DMS53 treated with DMSO at 0.1 percent for 48 hours (cell line): Measurements from ENCODE around the gene KAT2A.

Source experiments
- DNase-seq: peaks from one replicate; lab custom pipeline; 2025; ENCODE audit not compliant: unreplicated experiment; lab: John Stamatoyannopoulos, UW

KAT2A gene

GRCh38 chr17:42116705-42117396 is 4.3 kb downstream of the KAT2A start:
- DNase-seq = peak; percentile 63

GRCh38 chr17:42114118-42114517 is 7.0 kb downstream of the KAT2A start:
- no peak for DNase-seq

GRCh38 chr17:42113293-42114069 is 7.7 kb downstream of the KAT2A start:
- no peak for DNase-seq

GRCh38 chr17:42112552-42113176 is 8.5 kb downstream of the KAT2A start, which contains the start of gene DHX58:
DHX58 (minus strand) TSS chr17:42112714; CDS start chr17:42111892, 822 bp downstream.
- peak; percentile 85 for DNase-seq

- DNase-seq = no peak
Measured at GRCh38 chr17:42111871-42112551, 9.2 kb downstream of the KAT2A start.

- DNase-seq = no peak
Measured at GRCh38 chr17:42111265-42111636, 9.9 kb downstream of the KAT2A start.

- no peak for DNase-seq
Measured at GRCh38 chr17:42110301-42111264, 10.6 kb downstream of the KAT2A start.

- DNase-seq = no peak
Measured at GRCh38 chr17:42109086-42109485, 12.1 kb downstream of the KAT2A start.

GRCh38 chr17:42107597-42108576 is 13.3 kb downstream of the KAT2A start:
- no peak for DNase-seq

GRCh38 chr17:42107124-42107523 is 14.0 kb downstream of the KAT2A start:
- DNase-seq = no peak

GRCh38 chr17:42106009-42106408 is 15.2 kb downstream of the KAT2A start:
- DNase-seq = no peak

- DNase-seq = no peak
Measured at GRCh38 chr17:42104264-42104663, 16.9 kb downstream of the KAT2A start.

GRCh38 chr17:42103221-42103954 is 17.8 kb downstream of the KAT2A start:
- no peak for DNase-seq

GRCh38 chr17:42101513-42102292 is 19.5 kb downstream of the KAT2A start:
- peak; percentile 9 for DNase-seq

- DNase-seq = no peak
Measured at GRCh38 chr17:42098730-42099399, 22.3 kb downstream of the KAT2A start.

- no peak for DNase-seq
Measured at GRCh38 chr17:42097691-42098631, 23.2 kb downstream of the KAT2A start, which contains the start of gene ZNF385C. ZNF385C (minus strand) TSS chr17:42098473; CDS start chr17:42063056, 35,417 bp downstream.
